ENCODE data around the gene ZBTB17.

GRCh38 chr1:15918962-15919715 lies 56.8 kb downstream of the ZBTB17 start:
- TF ChIP-seq EP300 (IDR thresholded peaks at IDR 0.05; ENCODE audit: low read depth) = no peak
- TF ChIP-seq CTCF (IDR thresholded peaks at IDR 0.05) = no peak
- no peak for TF ChIP-seq POLR2AphosphoS5 (IDR thresholded peaks at IDR 0.05)
- no peak for TF ChIP-seq POLR2A (IDR thresholded peaks at IDR 0.05)

Data from transverse colon (tissue), 4 donors.